NCI-H2107 (cell line): ENCODE measurements around the gene LRG1.
"Not testable (repeated sequence)": the region's sequence is repeated elsewhere in the genome, so short reads cannot be mapped to it uniquely, and the experiment has no call there.

Source experiments
- DNase-seq: peaks from one replicate; lab custom pipeline; 2025; lab: John Stamatoyannopoulos, UW

LRG1 gene

GRCh38 chr19:4527377-4527776 lies 12.5 kb downstream of the LRG1 start:
- not testable (repeated sequence) for DNase-seq

- DNase-seq, result no peak
Observed at GRCh38 chr19:4525563-4526002, 14.3 kb downstream of the LRG1 start.

GRCh38 chr19:4524808-4525562 lies 14.9 kb downstream of the LRG1 start:
- no peak for DNase-seq

GRCh38 chr19:4523306-4524110 lies 16.3 kb downstream of the LRG1 start:
- no peak for DNase-seq

- DNase-seq, result no peak
Observed at GRCh38 chr19:4522291-4523002, 17.4 kb downstream of the LRG1 start.

GRCh38 chr19:4521888-4522242 lies 18.0 kb downstream of the LRG1 start:
- no peak for DNase-seq

- DNase-seq, result no peak
Observed at GRCh38 chr19:4521170-4521887, 18.5 kb downstream of the LRG1 start.

- no peak for DNase-seq
Observed at GRCh38 chr19:4519521-4520277, 20.1 kb downstream of the LRG1 start.

- DNase-seq, result no peak
Observed at GRCh38 chr19:4519172-4519496, 20.7 kb downstream of the LRG1 start.

GRCh38 chr19:4518345-4519171 lies 21.3 kb downstream of the LRG1 start, which contains the start of gene PLIN4:
Gene PLIN4 (minus strand): TSS chr19:4518486. CDS start chr19:4518272, 214 bp downstream.
- no peak for DNase-seq

GRCh38 chr19:4517451-4518057 lies 22.3 kb downstream of the LRG1 start:
- no peak for DNase-seq

GRCh38 chr19:4516939-4517300 lies 22.9 kb downstream of the LRG1 start:
- no peak for DNase-seq

- DNase-seq, result no peak
Observed at GRCh38 chr19:4516199-4516938, 23.5 kb downstream of the LRG1 start.

- no peak for DNase-seq
Observed at GRCh38 chr19:4515732-4516131, 24.1 kb downstream of the LRG1 start.

GRCh38 chr19:4513248-4513647 lies 26.6 kb downstream of the LRG1 start:
- DNase-seq, result no peak

- DNase-seq, result no peak
Observed at GRCh38 chr19:4512070-4512469, 27.8 kb downstream of the LRG1 start.

GRCh38 chr19:4511300-4512054 lies 28.4 kb downstream of the LRG1 start:
- no peak for DNase-seq

GRCh38 chr19:4510435-4511255 lies 29.2 kb downstream of the LRG1 start:
- no peak for DNase-seq
